ENCODE results near the gene ELOVL1. TPM values are rescaled to one million over a fixed set of nuclear protein-coding genes. Genes with fewer than 3 reads are reported as not detected.

The ELOVL1 gene
- total RNA-seq, 4 donors from 2014 or later: 25.7 to 63.2 (median 49.1) TPM

DNA sequence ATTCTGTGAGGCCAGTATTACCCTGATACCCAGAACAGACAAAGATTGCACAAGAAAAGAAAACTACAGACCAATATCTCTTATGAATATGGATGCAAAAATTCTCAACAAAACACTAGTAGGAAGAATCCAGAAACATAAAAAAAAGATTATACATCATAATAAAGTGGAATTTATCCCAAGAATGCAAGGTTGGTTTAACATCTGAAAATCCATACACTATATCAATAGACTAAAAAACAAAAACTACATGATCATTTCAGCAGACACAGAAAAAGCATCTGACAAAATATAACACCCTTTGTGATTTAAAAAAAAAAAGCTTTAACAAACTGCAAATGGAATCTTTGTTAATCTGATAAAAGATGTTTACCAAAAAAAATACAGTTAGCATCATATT is 42.4 kb downstream of the ELOVL1 start:
- Histone ChIP-seq H3K27ac (replicated peaks in 1 of 4) (no peak overlapping the region), H3K27me3 (no peaks in the 10 kb centered on the region), H3K36me3 (peaks cover 0 to 42% (median 4%) of the 10 kb centered on the region in 4 donors), H3K9me3 (peaks cover 0 to 20% (median 3%) of the 10 kb centered on the region in 4 donors), H3K4me1 (peaks cover 0 to 10% (median 6%) of the 10 kb centered on the region in 4 donors), H3K4me3 (no peak overlapping the region)
- intact Hi-C loops (cut with DNase I): no loop called here
- no peak for TF ChIP-seq EP300 (IDR thresholded peaks at IDR 0.05)
- TF ChIP-seq POLR2AphosphoS5 (IDR thresholded peaks at IDR 0.05): no peak
- no peak for TF ChIP-seq POLR2A (IDR thresholded peaks at IDR 0.05; ENCODE audit: low read depth)
- TF ChIP-seq, protein P1, sequence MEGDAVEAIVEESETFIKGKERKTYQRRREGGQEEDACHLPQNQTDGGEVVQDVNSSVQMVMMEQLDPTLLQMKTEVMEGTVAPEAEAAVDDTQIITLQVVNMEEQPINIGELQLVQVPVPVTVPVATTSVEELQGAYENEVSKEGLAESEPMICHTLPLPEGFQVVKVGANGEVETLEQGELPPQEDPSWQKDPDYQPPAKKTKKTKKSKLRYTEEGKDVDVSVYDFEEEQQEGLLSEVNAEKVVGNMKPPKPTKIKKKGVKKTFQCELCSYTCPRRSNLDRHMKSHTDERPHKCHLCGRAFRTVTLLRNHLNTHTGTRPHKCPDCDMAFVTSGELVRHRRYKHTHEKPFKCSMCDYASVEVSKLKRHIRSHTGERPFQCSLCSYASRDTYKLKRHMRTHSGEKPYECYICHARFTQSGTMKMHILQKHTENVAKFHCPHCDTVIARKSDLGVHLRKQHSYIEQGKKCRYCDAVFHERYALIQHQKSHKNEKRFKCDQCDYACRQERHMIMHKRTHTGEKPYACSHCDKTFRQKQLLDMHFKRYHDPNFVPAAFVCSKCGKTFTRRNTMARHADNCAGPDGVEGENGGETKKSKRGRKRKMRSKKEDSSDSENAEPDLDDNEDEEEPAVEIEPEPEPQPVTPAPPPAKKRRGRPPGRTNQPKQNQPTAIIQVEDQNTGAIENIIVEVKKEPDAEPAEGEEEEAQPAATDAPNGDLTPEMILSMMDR (IDR thresholded peaks at IDR 0.05): no peak
- DNase-seq (ENCODE audit: extremely low spot score): no peak

DNA sequence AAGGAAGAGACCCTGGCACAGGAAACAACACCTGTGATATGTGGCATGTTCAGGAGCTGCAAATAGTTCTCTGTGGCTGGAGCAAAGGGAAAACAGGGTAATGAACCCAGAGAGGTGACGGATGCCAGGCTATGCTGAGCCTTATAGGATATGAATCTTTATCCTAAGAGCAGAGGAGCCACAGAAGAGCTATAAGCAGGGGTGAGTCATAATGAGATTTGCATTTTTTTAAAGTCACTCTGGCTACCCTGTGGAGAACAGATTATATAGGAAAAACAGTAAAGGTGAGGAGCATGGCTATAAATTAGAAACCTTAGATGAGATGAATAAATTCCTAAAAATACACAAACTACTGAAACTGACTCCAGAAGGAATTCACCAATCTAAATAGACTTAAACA is 43.0 kb downstream of the ELOVL1 start:
- peaks cover 0 to 4% (median under 1%) of the 10 kb centered on the region in 4 donors for H3K4me1 ChIP-seq
- no peak overlapping the region for H3K4me3 ChIP-seq
- H3K27me3 ChIP-seq: no peaks in the 10 kb centered on the region
- TF ChIP-seq POLR2A (IDR thresholded peaks at IDR 0.05; ENCODE audit: low read depth): no peak
- TF ChIP-seq, protein P1 (IDR thresholded peaks at IDR 0.05): no peak
- no peak for TF ChIP-seq EP300 (IDR thresholded peaks at IDR 0.05)
- TF ChIP-seq POLR2AphosphoS5 (IDR thresholded peaks at IDR 0.05): no peak
- no peak overlapping the region for H3K27ac ChIP-seq (replicated peaks in 1 of 4)
- 87% methylated on average over 1 of the region's 1 CpG for WGBS
- H3K36me3 ChIP-seq: peaks cover 0 to 47% (median 4%) of the 10 kb centered on the region in 4 donors
- H3K9me3 ChIP-seq: peaks cover 0 to 20% (median 3%) of the 10 kb centered on the region in 4 donors
- DNase-seq (ENCODE audit: extremely low spot score): no peak
- intact Hi-C loops (cut with DNase I): no loop called here

- Histone ChIP-seq H3K4me1 (no peaks in the 10 kb centered on the region), H3K27ac (replicated peaks in 1 of 4) (no peak overlapping the region), H3K4me3 (no peak overlapping the region), H3K9me3 (peaks cover 0 to 10% (median 3%) of the 10 kb centered on the region in 4 donors), H3K27me3 (no peaks in the 10 kb centered on the region), H3K36me3 (peaks cover 0 to 62% (median 7%) of the 10 kb centered on the region in 4 donors)
- TF ChIP-seq, protein P1 (IDR thresholded peaks at IDR 0.05): no peak
- no peak for TF ChIP-seq POLR2A (IDR thresholded peaks at IDR 0.05; ENCODE audit: low read depth)
- no peak for DNase-seq (ENCODE audit: extremely low spot score)
- intact Hi-C loops (cut with DNase I): no loop called here
- WGBS: 93% methylated on average over 2 of the region's 5 CpGs
Observed at GRCh38 chr1:43322506-43322905, 45.3 kb downstream of the ELOVL1 start.

DNA sequence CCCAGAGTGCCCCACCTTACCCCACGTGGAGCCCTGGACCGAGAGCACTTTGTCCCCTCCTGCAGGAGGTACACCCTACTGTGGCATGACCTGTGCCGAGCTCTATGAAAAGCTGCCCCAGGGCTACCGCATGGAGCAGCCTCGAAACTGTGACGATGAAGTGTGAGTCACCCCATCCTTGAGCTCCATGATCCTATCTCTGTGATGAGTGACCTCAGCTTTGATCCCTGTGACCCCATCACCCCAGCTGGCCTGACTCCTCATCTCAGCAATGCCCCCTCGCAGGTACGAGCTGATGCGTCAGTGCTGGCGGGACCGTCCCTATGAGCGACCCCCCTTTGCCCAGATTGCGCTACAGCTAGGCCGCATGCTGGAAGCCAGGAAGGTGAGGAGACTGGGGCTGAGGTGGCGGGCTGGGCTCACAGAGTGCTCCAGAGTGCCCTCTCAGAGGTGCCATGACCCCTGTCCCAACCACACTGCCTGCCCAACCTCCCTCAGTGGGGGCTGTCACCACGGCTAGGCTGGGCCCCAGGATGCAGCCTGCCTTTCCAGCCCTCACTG is 46.4 kb downstream of the ELOVL1 start:
- 86% methylated on average over 4 of the region's 16 CpGs for WGBS

More for the DNA sequence above, 46.4 kb downstream of the ELOVL1 start:
- Histone ChIP-seq H3K27ac (replicated peaks in 1 of 4) (no peak overlapping the region), H3K4me3 (no peak overlapping the region), H3K27me3 (no peaks in the 10 kb centered on the region), H3K36me3 (peaks cover 0 to 67% (median 7%) of the 10 kb centered on the region in 4 donors), H3K9me3 (peaks cover 0 to 8% (median 3%) of the 10 kb centered on the region in 4 donors), H3K4me1 (no peaks in the 10 kb centered on the region)
- DNase-seq (ENCODE audit: extremely low spot score): no peak
- no peak for TF ChIP-seq EP300 (IDR thresholded peaks at IDR 0.05)
- TF ChIP-seq POLR2AphosphoS5 (IDR thresholded peaks at IDR 0.05): no peak
- TF ChIP-seq, protein P1 (IDR thresholded peaks at IDR 0.05): no peak
- no peak for TF ChIP-seq POLR2A (IDR thresholded peaks at IDR 0.05; ENCODE audit: low read depth)
- intact Hi-C loops (cut with DNase I): no loop called here

Data from esophagus muscularis mucosa (tissue), 4 donors.